22Rv1 (cell line): ENCODE measurements around the gene SULT1A3.

Experiments
- ZFX ChIP-seq: fragments of 450-650 bp; IDR thresholded peaks from 2 replicates; pipeline ENCODE4 v1.6.1; 2017; ENCODE audit warnings: antibody characterized with exemption, borderline replicate concordance
- TF ChIP-seq, protein P1 (sequence below): fragments of 450-650 bp; IDR thresholded peaks from 2 replicates; pipeline ENCODE4 v1.5.1; 2017; ENCODE audit warnings: mild to moderate bottlenecking

DNA sequence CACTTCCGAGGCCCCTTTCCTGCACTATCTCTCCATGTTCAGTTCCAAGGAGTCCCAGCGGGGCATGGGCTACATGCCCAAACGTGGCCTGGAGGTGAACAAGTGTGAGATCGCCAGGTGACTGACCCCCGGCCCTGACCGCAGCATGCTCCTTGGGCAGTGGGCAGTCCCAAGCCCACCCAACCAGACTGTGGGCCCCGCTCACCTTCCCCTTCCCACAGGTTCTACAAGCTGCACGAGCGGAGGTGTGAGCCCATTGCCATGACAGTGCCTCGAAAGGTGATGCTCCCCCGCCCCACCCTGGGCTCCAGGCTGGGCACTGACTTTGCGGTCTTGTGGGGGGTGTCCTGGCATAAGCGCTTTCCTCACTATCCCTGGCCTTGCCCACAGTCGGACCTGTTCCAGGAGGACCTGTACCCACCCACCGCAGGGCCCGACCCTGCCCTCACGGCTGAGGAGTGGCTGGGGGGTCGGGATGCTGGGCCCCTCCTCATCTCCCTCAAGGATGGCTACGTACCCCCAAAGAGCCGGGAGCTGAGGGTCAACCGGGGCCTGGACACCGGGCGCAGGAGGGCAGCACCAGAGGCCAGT is 11.0 kb upstream of the SULT1A3 start:
- TF ChIP-seq, protein P1, sequence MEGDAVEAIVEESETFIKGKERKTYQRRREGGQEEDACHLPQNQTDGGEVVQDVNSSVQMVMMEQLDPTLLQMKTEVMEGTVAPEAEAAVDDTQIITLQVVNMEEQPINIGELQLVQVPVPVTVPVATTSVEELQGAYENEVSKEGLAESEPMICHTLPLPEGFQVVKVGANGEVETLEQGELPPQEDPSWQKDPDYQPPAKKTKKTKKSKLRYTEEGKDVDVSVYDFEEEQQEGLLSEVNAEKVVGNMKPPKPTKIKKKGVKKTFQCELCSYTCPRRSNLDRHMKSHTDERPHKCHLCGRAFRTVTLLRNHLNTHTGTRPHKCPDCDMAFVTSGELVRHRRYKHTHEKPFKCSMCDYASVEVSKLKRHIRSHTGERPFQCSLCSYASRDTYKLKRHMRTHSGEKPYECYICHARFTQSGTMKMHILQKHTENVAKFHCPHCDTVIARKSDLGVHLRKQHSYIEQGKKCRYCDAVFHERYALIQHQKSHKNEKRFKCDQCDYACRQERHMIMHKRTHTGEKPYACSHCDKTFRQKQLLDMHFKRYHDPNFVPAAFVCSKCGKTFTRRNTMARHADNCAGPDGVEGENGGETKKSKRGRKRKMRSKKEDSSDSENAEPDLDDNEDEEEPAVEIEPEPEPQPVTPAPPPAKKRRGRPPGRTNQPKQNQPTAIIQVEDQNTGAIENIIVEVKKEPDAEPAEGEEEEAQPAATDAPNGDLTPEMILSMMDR: no peak
- no peak for TF ChIP-seq ZFX
